A549 treated with AZD9567 at 1 μM for 4 hours (cell line): ENCODE data around the gene OR9I1. TPM values are rescaled to one million over a fixed set of nuclear protein-coding genes. Genes with fewer than 3 reads are reported as not detected.

ENCODE experiments used
- total RNA-seq: library from RNA; stranded (reverse); fragments of 200-300 nt; extraction: Qiagen RNA extraction; gene quantifications from 5 replicates; pipeline ENCODE4 v1.2.3, GENCODE V29; 2022; ENCODE audit not compliant: insufficient read depth

The OR9I1 gene
- total RNA-seq, result not detected in 5 replicates

GRCh38 chr11:58125469-58125868, at the start of gene OR9I1:
TSS of gene OR9I1 (minus strand) at chr11:58125530. CDS start at chr11:58119444, 6,086 bp downstream.

Other genes starting within 250 kb of the OR9I1 start
- gene OR9Q1, start 101.6 kb downstream of the OR9I1 start, total RNA-seq, result not detected in 5 replicates
- gene OR6Q1, start 94.6 kb downstream of the OR9I1 start, total RNA-seq, result not detected in 5 replicates
- gene OR9Q2, start 63.5 kb upstream of the OR9I1 start, total RNA-seq, result not detected in 5 replicates
- gene OR1S2, start 78.6 kb upstream of the OR9I1 start, total RNA-seq, result not detected in 5 replicates
- gene OR1S1, start 87.2 kb upstream of the OR9I1 start, total RNA-seq, result not detected in 5 replicates
- gene OR10Q1, start 103.4 kb upstream of the OR9I1 start, total RNA-seq, result not detected in 5 replicates
- gene OR10W1, start 142.7 kb upstream of the OR9I1 start, total RNA-seq, result not detected in 5 replicates
- gene OR5B17, start 233.5 kb upstream of the OR9I1 start, total RNA-seq, result not detected in 5 replicates